Hematopoietic multipotent progenitor cell treated with erythropoietin and hydrocortisone succinate and interleukin-3 and kit ligand, for 6 days (in vitro differentiated cells): ENCODE data around the gene MED25.
A peak's percentile ranks its signal among the peaks of the same experiment; 100 is the strongest.

Experiments
- DNase-seq: peaks from one replicate; pipeline ENCODE4 v3.0.0-alpha.2; 2015

The MED25 gene

DNA sequence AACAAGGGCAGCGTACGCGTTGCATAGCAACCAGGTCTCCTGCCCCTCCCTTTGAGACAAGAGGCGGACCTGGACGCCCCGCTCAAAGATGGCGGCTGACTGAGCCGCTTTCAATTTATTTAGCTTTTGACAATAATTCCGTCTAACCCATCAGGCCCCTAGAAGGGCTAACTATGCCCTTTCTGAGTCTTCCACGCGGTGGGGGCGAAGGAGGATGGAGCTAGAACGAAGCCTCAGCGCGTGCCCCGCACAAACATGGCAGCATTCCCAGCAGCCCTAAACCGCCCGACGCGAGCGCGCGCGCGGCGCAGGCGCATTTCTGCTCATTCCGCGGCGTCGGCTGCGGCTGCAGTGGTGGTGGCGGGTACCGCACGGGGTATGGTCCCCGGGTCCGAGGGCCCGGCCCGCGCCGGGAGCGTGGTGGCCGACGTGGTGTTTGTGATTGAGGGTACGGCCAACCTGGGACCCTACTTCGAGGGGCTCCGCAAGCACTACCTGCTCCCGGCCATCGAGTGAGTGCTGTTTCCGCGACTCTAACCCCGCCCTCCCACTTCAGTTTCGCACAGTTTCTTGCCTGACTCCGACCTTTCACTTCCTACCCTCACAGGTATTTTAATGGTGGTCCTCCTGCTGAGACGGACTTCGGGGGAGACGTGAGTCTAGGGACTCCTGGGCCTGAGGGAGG lies at the start of gene MED25:
Gene MED25, plus strand, starts transcription at position 326 of the 685 bp plus-strand sequence. Its CDS starts 53 bp downstream, at position 379.
- peak; percentile 91 for DNase-seq

DNA sequence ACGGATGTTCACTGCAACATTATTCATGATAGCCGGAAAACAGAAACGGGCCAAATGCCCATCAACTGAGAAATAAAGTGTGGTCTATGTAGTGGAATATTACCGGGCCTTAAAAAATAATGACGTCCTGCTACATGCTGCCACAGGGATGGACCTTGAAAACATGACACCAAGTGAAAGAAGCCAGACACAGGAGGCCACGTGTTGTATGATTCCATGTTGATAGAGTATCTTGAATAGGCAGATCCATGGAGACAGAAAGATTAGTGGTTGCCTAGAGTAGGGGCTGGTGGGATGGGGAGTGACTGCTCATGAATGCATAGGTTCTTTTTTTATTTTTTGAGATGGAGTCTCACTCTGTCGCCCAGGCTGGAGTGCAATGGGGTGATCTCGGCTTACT lies 47.6 kb upstream of the MED25 start:
- peak; percentile 30 for DNase-seq

DNA sequence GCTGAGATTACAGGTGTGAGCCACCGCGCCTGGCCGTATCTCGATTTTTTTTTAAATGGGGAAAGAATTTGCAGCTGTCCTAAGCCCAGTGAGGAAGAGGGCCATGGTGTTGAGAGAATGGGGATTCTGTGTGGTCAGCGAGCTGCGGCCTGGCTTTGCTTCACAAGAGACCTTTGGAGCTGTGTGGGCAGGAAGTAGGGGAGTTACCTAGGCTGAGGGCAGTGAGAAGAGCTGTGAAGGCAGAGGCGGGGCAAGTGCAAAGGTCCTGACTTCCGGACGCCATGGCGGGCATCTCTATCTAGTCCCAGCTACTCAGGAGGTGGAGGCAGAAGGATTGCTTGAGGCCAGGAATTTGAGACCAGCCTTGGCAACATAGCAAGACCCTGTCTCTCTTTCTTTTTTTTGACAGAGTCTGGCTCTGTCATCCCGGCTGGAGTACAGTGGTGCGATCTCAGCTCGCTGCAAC lies 46.4 kb upstream of the MED25 start:
- DNase-seq, result no peak

DNA sequence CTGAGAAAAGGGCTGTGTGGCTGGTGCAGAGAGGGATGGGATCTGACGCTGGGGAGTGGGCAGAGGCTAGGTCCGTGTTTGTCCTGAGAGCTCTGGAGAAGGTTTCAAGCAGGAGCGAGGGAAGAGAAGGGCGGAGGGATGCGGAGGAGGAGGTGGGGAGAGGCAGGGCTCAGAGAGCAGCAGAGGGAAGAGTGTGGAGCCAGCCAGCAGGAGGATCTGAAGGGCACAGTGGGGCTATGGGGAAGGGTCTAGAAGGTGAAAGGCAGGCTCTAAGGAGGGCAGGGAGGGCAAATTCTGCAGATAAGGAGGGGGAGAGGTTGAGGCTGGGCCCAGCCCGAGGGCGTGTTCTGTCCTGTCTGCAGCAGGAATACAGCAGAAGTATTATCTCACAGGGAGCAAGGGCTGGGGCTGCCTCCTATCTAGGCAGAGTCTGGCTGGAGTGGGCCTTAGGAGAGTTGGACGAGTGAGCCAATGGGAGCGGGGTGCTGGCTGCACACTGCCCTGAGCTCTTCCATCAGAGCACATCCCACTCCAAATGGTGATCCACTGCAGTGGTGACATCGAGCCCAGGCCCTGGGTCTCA lies 45.1 kb upstream of the MED25 start:
- DNase-seq, result peak; percentile 92

DNA sequence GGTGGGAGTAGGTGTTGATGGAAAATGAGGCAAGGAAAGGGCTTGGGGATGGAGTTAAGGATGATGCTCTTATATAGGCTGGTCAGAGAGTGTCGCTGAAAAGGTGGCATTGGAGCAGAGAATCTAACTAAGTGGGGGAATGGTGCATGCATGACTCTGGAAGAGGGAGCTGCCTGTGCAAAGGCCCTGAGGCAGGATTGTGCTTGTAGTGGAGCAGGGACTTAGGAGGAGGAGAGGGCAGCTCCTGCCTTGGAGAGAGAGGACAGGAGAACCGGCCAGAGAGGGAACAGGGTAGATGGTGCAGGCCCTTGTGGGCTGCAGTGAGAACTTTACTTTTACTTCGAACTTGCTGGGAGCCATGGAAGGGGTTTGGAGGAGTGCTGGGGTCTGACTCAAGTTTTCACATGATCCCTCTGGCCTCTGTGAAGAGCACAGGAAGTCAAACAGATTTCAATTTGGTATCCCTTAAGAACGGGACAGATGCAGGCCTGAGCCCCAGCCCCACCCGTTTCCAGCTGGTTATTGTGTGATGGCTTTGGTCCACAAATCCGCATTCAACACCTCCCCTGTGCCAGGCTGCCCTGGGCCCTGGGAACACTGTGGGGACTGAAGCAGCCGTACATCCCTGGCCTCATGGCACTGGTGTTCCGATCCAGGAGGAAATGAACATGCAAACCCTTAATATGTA lies 44.3 kb upstream of the MED25 start:
- peak; percentile 54 for DNase-seq

DNA sequence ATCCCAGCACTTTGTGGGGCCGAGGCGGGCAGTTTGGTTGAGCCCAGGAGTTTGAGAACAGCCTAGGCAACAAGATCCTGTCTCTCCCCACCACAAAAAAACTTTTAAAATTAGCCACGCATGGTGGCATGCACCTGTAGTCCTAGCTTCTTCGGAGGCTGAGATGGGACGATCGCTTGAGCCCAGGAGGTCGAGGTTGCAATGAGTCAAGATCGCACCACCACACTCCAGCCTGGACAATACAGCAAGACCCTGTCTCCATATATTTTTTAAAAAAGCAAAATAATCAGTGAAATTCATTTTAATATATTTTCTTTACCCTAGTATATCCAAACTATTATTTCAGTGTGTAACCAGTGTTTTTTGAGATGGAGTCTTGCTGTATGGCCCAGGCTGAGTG lies 43.1 kb upstream of the MED25 start:
- DNase-seq, result no peak

DNA sequence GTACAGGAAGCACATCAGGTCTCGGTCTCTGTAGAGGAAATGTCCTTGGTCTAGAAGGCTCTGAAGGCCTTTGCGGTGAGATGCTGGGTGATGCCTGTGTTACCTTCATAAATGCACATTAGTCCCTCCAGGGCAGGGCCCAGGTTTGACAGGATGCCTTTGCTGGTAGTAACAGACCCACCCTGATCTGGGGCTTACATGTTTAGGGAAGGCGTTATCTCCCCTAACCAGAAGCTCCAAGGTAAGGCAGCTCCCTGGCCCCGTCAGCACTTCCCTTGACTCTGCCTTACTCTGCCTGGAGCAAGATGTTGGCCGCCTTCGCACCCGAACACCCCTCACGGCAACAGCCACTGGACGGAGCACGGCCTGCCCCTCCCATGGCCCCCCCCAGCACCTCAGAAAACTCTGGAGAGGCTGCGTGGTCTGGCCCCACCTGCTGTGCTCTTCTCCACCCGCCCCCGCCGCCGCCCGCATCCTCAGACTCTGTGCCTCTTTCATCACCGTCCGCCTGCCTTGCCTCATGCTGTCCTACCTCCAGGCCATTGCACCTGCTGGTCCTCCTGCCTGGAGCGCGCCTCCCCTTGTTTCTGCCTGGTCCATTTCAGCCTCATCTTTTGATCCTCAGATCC lies 42.2 kb upstream of the MED25 start:
- DNase-seq, result peak; percentile 91

DNA sequence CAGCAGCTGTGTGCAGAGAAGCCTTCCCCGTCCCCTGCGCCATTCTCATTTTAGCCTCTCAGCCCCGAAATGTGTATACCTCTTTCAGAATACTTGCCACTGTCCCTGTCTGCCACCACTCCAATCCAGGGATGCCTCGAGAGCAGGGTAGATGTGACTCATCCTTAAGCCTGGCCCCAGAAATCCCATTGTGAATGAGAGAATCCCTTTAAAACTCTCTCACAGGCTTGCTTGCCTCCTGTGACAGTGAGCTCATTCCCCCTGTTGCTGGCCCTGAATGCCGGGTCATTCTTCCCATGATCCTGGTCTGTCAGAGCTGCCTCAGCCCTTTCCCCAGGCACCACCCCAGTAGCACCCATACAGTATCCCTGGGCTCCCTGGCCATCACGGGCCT lies 41.7 kb upstream of the MED25 start:
- DNase-seq, result no peak

DNA sequence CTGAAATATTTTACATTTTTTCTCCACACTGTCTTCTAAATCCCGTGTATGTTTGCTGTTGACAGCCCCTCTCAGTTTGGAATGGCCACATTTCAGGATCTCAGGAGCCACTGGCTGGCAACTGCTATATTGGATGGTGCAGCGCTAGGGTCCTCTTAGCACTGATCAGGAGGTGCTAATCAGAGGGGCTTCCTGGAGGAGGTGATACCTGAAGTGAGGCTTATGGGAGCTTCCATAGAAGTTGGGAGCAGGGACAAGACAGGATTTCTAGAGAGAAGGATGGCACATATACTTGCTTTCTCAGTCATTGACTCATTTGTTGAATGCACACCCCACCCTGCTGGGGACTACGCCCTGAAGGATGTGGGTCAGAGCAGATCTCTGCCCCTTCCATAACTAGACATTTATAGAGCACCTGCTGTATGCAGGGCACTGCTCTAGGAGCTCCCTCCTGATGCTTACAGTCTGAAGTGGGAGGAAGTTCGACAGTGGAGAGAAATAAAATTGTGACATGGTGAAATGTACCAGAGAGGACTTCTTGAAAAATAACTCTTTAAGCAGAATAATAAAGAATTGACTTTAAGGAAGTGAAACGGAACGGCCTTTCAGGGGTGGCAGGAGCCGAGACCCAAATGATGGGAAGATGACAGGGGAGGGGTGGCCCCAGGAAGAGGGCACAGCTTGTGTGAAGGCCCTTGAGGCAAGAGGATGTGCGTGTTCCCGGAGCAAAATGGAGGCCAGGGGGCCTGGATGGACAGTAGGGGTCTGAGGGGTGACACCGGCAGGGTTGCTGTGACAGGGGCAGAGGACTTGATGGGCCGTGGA lies 38.1 kb upstream of the MED25 start:
- DNase-seq, result no peak

DNA sequence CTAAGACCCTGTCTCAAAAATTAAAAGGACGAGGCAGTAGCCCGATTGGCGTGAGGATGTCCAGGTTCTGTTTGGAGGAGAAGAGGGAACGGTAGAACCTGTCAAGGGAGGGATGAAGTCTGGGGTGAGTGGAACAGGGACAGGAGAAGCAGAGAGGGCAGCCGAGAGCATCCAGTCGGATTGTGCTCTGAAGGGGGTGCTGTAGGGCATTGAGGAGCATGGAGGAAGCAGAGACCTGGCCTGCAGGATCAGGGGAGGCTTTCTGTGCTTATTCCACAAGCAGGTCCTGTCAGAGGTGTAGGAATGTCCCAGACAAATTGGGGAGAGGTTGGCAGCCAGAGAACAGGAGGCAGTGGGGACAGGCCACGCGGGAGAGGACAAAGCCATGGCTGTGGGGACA lies 37.2 kb upstream of the MED25 start:
- DNase-seq, result no peak

DNA sequence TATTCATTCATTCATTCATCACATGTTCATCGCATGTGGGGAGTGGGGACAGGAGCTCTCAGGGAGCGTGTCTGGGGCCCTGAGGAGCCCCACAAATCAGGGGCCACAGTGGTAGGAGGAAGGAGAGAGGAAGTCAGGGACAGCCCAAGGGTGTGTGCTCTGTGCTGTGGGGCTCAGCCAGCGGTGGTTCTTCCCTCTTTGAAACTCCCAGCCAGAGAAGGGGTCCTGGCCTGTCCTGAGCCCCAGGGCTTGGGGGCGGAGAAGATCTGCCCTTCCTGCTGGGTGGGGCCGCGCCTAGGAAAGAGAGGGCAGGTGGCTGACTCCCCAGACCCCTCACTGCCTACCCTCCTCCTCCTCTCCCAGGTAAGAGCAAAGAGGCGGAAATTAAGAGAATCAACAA lies 36.7 kb upstream of the MED25 start:
- no peak for DNase-seq

DNA sequence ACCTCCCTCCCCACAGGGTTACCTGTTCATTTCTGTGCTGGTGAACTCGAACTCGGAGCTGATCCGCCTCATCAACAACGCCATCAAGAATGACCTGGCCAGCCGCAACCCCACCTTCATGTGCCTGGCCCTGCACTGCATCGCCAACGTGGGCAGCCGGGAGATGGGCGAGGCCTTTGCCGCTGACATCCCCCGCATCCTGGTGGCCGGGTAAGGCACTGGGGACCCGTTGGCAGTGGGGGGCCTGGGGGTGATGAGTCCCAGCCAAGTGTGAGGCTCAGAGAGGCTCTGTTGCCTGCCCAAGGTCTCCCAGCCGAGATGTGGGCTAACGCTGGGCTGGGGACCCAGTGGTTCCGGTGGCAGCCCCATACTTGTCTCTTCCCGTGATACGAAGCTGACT lies 35.6 kb upstream of the MED25 start:
- no peak for DNase-seq

DNA sequence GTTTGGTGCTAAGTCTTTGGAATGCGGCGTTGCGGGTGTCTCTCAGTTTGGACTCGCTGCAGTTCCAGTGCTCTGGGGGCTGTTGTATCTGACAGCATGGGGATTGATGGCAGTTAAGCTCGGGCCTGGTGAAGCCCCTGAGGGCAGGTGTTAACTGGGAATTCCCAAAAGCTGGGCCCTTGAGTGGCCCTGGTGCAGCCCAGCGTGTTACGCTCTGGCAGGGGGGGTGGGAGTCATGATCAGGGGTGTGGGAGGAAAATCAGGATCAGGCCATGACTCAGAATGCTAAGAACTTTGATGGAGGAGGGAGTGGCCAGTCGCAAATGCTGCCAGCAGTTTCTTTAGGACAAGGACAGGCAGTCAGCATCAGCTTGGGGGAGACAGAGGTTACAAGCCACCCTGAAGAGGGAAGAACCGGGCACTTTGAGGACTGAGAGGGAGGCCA lies 31.7 kb upstream of the MED25 start:
- no peak for DNase-seq

DNA sequence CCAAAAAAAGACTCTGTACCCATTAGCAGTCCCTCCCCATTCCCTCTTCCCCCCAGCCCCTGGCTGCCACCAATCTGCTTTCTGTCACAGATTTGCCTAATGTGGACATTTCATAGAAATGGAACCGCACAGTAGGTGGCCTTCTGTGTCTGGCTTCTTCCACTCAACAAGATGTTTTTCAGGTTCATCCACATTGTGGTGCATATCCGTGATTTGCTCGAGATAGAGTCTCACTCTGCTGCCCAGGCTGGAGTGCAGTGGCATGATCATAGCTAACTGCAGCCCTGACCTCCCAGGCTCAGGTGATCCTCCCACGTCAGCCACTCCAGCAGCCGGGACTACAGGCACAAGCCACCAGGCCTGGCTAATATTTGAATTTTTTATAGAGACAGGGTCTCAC lies 30.3 kb upstream of the MED25 start:
- DNase-seq, result no peak

DNA sequence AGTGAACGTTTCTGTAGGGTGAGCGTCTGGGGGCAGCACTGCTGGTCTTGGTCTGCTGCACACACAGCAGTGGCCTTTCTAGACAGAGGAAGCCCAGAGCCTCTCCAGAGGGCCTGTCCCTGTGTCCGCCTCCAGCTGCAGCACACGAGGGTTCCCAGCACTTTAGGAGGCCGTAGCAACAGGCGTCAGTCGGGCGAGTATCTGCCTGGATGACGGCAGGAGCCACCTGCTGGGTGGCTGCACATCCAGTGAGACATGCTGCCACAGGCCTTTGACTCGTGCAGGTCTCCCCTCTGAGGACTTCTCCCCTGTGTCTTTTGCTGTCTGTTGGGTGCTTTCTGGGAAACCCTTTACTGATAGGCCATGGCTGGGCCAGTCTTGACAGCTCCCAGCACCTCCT lies 29.2 kb upstream of the MED25 start:
- DNase-seq, result no peak

DNA sequence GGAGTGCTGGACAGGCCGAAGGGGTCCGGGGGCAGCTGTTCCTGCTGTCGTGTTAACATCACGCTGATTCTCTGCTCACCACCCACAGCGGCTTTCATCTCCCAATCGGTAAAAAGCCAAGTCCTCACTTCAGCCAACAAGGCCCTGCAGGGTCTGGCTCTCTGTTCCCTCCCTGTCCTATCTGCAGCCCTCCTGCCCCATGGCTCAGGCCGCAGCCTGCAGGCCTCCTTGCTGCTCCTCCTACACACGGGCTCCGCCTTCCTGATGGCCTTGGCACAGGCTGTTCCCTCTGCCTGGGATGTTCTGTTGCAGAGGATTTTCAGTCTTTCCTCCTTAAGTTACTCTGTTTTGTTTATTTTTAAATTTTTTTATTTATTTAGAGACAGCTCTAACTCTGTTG lies 27.2 kb upstream of the MED25 start:
- no peak for DNase-seq

DNA sequence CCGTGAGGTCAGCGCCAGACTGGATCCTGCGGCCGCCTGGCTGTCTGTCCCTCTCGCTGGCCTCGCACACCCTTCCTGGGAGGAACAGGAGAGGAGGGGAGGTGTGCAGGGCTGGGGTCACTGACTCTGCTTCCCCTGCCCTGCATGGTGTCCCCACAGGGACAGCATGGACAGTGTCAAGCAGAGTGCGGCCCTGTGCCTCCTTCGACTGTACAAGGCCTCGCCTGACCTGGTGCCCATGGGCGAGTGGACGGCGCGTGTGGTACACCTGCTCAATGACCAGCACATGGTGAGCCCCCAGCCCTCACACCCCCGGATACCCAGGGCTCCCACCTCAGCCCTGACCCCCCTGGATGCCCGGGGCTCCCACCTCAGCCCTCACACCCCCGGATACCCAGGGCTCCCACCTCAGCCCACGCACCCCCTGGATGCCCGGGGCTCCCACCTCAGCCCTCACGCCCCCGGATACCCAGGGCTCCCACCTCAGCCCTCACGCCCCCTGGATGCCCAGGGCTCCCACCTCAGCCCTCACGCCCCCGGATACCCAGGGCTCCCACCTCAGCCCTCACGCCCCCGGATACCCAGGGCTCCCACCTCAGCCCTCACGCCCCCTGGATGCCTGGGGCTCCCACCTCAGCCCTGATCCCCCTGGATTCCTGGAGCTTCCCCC lies 26.2 kb upstream of the MED25 start:
- DNase-seq, result no peak

DNA sequence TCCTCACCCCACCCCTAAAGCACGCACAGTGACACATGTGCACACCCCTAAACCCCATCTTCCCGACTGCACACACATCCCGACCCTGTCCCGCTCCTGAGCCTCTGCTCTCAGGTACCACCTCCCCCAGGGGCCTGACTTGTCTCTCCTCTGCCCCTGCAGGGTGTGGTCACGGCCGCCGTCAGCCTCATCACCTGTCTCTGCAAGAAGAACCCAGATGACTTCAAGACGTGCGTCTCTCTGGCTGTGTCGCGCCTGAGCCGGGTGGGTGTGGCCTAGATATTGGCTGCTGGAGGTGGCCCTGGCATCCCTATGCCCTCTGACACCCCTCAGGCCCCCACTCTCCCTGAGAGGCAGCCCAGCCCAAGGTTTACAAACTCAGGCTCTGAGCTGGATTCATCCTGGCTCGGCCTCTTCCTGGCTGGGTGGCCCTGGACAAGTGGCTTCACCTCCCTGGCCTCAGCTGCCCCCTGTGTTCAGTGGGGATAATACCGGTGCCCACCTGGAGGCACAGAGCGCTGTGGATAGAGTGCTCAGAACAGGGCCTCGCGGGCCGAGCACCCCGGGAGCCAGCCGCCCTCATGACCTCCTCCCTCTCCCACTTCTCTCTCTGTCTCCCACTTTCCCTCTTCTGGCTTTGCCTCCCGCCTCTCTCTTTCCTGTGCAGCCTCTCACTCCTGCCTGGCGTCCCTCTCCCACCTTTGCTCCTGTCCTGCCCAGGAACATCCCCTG lies 25.1 kb upstream of the MED25 start:
- no peak for DNase-seq

DNA sequence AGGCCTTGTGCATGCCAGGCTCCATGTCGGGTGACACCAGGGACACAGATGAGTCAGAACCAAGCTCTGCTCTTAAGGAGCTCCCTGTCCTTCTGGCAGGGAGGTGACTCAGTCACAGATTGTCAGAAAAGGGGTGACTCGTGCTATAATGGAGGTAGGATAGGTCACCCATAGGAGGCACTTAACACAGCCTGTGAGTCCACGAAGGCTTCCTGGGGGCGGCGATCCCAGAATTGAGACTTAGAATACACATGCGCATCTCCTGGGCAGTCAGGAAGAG lies 24.6 kb upstream of the MED25 start:
- no peak for DNase-seq

DNA sequence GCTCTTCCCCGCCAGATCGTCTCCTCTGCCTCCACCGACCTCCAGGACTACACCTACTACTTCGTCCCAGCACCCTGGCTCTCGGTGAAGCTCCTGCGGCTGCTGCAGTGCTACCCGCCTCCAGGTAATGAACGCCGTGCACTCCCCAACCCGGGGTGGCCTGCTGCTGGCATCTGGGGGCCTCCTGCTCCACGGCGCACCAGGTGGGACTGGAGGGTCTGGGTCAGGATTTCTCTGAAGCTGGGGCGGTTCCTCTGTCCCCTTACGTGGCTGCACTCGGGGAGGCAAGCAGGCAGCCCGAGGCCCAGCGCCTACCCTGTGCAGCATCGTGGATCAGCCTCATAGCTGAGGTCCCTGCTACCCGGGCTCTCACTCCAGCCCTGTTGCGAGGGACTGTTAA lies 22.5 kb upstream of the MED25 start:
- DNase-seq, result no peak

DNA sequence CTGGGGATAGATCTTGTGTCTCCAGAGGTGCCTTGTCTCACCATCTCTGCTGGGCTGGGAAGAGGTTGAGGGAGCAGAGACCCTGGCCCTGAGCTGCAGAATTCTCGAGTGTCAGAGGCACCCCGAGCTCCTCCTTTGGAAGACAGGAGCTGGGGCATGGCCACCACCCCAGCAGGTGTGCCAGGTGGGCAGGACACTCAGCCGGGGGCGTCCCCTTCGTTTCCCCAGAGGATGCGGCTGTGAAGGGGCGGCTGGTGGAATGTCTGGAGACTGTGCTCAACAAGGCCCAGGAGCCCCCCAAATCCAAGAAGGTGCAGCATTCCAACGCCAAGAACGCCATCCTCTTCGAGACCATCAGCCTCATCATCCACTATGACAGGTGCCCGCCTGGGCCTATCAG lies 19.5 kb upstream of the MED25 start:
- DNase-seq, result no peak

DNA sequence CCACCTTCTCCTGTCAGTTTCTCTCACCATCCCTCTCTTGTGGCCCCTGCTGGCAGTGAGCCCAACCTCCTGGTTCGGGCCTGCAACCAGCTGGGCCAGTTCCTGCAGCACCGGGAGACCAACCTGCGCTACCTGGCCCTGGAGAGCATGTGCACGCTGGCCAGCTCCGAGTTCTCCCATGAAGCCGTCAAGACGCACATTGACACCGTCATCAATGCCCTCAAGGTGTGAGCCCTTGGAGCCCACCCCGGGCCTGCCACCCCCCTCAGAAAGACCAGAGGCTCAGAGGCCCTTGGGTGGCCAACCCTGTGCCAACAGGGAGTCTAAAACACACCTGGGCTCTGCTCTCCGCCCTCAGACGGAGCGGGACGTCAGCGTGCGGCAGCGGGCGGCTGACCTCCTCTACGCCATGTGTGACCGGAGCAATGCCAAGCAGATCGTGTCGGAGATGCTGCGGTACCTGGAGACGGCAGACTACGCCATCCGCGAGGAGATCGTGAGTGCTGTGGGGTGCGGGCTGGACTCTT lies 18.8 kb upstream of the MED25 start:
- no peak for DNase-seq
